HL-60 (cell line): ENCODE results near the gene BRICD5.
"Not testable (repeated sequence)": the region's sequence is repeated elsewhere in the genome, so short reads cannot be mapped to it uniquely, and the experiment has no call there.

Experiments
- DNase-seq, 2 experiments: peaks; one replicate each; pipeline ENCODE4 v3.0.0-alpha.2; 2010 to 2020; ENCODE audit warnings: low read depth in 1 of 2, low spot score in 1 of 2
- H3K27ac ChIP-seq: fragments of 250-450 bp; sonication (Bioruptor Pico); replicated peaks from 2 replicates; pipeline ENCODE4 v1.5.1; 2020; ENCODE audit warnings: mild to moderate bottlenecking, moderate library complexity
- H3K27me3 ChIP-seq: fragments of 250-450 bp; sonication (Bioruptor Pico); 2 replicates; pipeline ENCODE4 v1.5.1; 2021; ENCODE audit warnings: mild to moderate bottlenecking, moderate library complexity; ENCODE audit not compliant: insufficient read depth, poor library complexity, severe bottlenecking
- H3K4me3 ChIP-seq: replicated peaks from 2 replicates; pipeline ENCODE4 v1.5.1; 2011; ENCODE audit warnings: mild to moderate bottlenecking, control low read depth, low read length; ENCODE audit not compliant: insufficient read depth
- CTCF ChIP-seq: IDR thresholded peaks from one replicate; pipeline ENCODE4 v1.5.1; 2011; ENCODE audit warnings: low read length, control low read depth, inconsistent platforms; ENCODE audit not compliant: insufficient read depth
- GABPA ChIP-seq: IDR thresholded peaks from 2 replicates; pipeline ENCODE4 v1.6.1; 2012; ENCODE audit warnings: low read depth
- POLR2AphosphoS5 ChIP-seq: IDR thresholded peaks from 2 replicates; pipeline ENCODE4 v1.6.1; 2012; ENCODE audit warnings: low read depth
- REST ChIP-seq: IDR thresholded peaks from 2 replicates; pipeline ENCODE4 v1.6.1; 2012; ENCODE audit warnings: low read depth; ENCODE audit not compliant: insufficient replicate concordance
- SPI1 ChIP-seq: IDR thresholded peaks from 2 replicates; pipeline ENCODE4 v1.6.1; 2012; ENCODE audit warnings: low read depth, mild to moderate bottlenecking, borderline replicate concordance
- long read RNA-seq: library from polyadenylated mRNA; unstranded; transcript quantifications from one replicate; pipeline ENCODE4 v2.0.0, GENCODE V29; 2020

Gene BRICD5
- long read RNA-seq: 0 reads

GRCh38 chr16:2210386-2211365, at the start of gene BRICD5:
TSS of gene BRICD5 (minus strand) at chr16:2210863. CDS start at chr16:2210833, 30 bp downstream.
- H3K27ac ChIP-seq: no peak within 1 kb of the TSS
- peak; percentile 23 for TF ChIP-seq POLR2AphosphoS5
- TF ChIP-seq REST: no peak
- H3K27me3 ChIP-seq: no peaks in the 10 kb centered on the region
- H3K4me3 ChIP-seq: no peak within 1 kb of the TSS
- no peak for DNase-seq

GRCh38 chr16:2260250-2260649, 49.6 kb upstream of the BRICD5 start:
- Histone ChIP-seq H3K27ac (no peak overlapping the region), H3K4me3 (no peak overlapping the region), H3K27me3 (no peaks in the 10 kb centered on the region)
- DNase-seq: no peak
- TF ChIP-seq GABPA (no peak), POLR2AphosphoS5 (no peak), CTCF (no peak), SPI1 (no peak), REST (no peak)

GRCh38 chr16:2258530-2258929, 47.9 kb upstream of the BRICD5 start:
- not testable (repeated sequence) for H3K27ac ChIP-seq, H3K4me3 ChIP-seq, DNase-seq, H3K27me3 ChIP-seq

- H3K4me3 ChIP-seq: no peak overlapping the region
- DNase-seq: no peak
- no peaks in the 10 kb centered on the region for H3K27me3 ChIP-seq
- no peak overlapping the region for H3K27ac ChIP-seq
- no peak for TF ChIP-seq SPI1
- no peak for TF ChIP-seq REST
- no peak for TF ChIP-seq CTCF
- TF ChIP-seq POLR2AphosphoS5: no peak
Measured at GRCh38 chr16:2257726-2258125, 47.1 kb upstream of the BRICD5 start.
